Endothelial cell of umbilical vein (primary cell): ENCODE results near the gene RAB40B. TPM values are rescaled to one million over a fixed set of nuclear protein-coding genes. Genes with fewer than 3 reads are reported as not detected.

ENCODE experiments used
- Bru-seq: library from RNA; stranded (reverse); fragments of 400-500 nt; gene quantifications from one replicate; lab custom pipeline; 2021; lab: Mats Ljungman, UMichigan
- BruChase-seq, 2 experiments: library from RNA; stranded (reverse); fragments of 400-500 nt; gene quantifications; one replicate each; lab custom pipeline; 2021; lab: Mats Ljungman, UMichigan
- BruUV-seq: library from RNA; stranded (reverse); fragments of 400-500 nt; replicated peaks from 2 replicates; lab custom pipeline; 2021; lab: Mats Ljungman, UMichigan
- CTCF ChIA-PET: fragments of 300-600, 350-600 bp; sonication (Branson Sonifier 250); formaldehyde crosslinking; loops from one replicate; lab custom pipeline; 2021; ENCODE audit warnings: antibody characterized with exemption, inconsistent platforms; lab: Charles Lee
- POLR2A ChIA-PET: fragments of 300-600, 350-600 bp; sonication (Branson Sonifier 250); formaldehyde crosslinking; loops from one replicate; lab custom pipeline; 2021; ENCODE audit warnings: antibody characterized with exemption, inconsistent platforms; lab: Charles Lee
- DNase-seq: peaks from one replicate; pipeline ENCODE4 v3.0.0-alpha.2; 2011; ENCODE audit warnings: low read depth, low spot score
- FAIRE-seq: peaks from 2 replicates; lab custom pipeline; 2011; peaks lifted over from hg19 to GRCh38; lab: Jason Lieb, UNC
- H2AFZ ChIP-seq: 2 replicates; pipeline ENCODE4 v1.6.0; 2012; ENCODE audit warnings: low read depth, low read length, control low read depth, inconsistent platforms
- H3K27ac ChIP-seq: 2 replicates; pipeline ENCODE4 v1.5.1; 2011; ENCODE audit warnings: low read depth, mild to moderate bottlenecking, control low read depth, low read length, moderate library complexity; ENCODE audit not compliant: insufficient read depth
- H3K27me3 ChIP-seq, 2 experiments: 2 replicates each; pipeline versions ENCODE4 v1.6.0 to v1.6.1; 2011; ENCODE audit warnings: low read length in 2 of 2, mixed read lengths in 1 of 2; ENCODE audit not compliant: control insufficient read depth in 2 of 2, insufficient read depth in 2 of 2
- H3K36me3 ChIP-seq, 2 experiments: 2 replicates in 1 of 2; 3 replicates in 1 of 2; pipeline ENCODE4 v1.5.1; 2011; ENCODE audit warnings: low read length in 2 of 2, mild to moderate bottlenecking in 1 of 2, moderate library complexity in 1 of 2; ENCODE audit not compliant: control insufficient read depth in 2 of 2, insufficient read depth in 2 of 2; ENCODE audit errors: extremely low read depth in 1 of 2
- H3K4me1 ChIP-seq: 3 replicates; pipeline ENCODE4 v1.5.1; 2011; ENCODE audit warnings: mild to moderate bottlenecking, low read length; ENCODE audit not compliant: control insufficient read depth, insufficient read depth; ENCODE audit errors: extremely low read depth
- H3K4me2 ChIP-seq: 2 replicates; pipeline ENCODE4 v1.6.1; 2011; ENCODE audit warnings: low read length, control low read depth, mixed read lengths; ENCODE audit not compliant: insufficient read depth
- H3K4me3 ChIP-seq, 3 experiments: fragments of 200-600 bp in 1 of 3; sonication (generic), shearing (Covaris generic) in 1 of 3; replicated peaks in 1 of 3; 2 replicates each; pipeline ENCODE4 v1.5.1; 2011 to 2016; ENCODE audit warnings: control low read depth in 3 of 3, low read length in 3 of 3, mild to moderate bottlenecking in 2 of 3, inconsistent platforms in 1 of 3, low read depth in 1 of 3, moderate library complexity in 1 of 3; ENCODE audit not compliant: insufficient read depth in 1 of 3
- H3K79me2 ChIP-seq: 2 replicates; pipeline ENCODE4 v1.6.0; 2012; ENCODE audit warnings: low read length, inconsistent platforms; ENCODE audit not compliant: control insufficient read depth, insufficient read depth
- H3K9ac ChIP-seq: replicated peaks from 2 replicates; pipeline ENCODE3; 2011; ENCODE audit warnings: low read length, control low read depth; ENCODE audit not compliant: insufficient read depth; ENCODE audit errors: extremely low read depth
- H3K9me1 ChIP-seq: replicated peaks from 3 replicates; pipeline ENCODE4 v1.6.0; 2011; ENCODE audit warnings: mild to moderate bottlenecking, low read length; ENCODE audit not compliant: control insufficient read depth, insufficient read depth; ENCODE audit errors: extremely low read depth
- H3K9me3 ChIP-seq: replicated peaks from 2 replicates; pipeline ENCODE4 v1.5.1; 2012; ENCODE audit warnings: low read length, inconsistent platforms; ENCODE audit not compliant: control insufficient read depth, insufficient read depth
- H4K20me1 ChIP-seq: replicated peaks from 2 replicates; pipeline ENCODE3; 2011; ENCODE audit warnings: mild to moderate bottlenecking, low read length; ENCODE audit not compliant: control insufficient read depth, insufficient read depth; ENCODE audit errors: extremely low read depth
- CTCF ChIP-seq, 2 donors: IDR thresholded peaks; 1 replicate in 1 of 2; 2 replicates in 1 of 2; pipeline ENCODE4 v1.5.1; 2011; ENCODE audit warnings: low read length in 2 of 2, mild to moderate bottlenecking in 2 of 2, moderate library complexity in 2 of 2, control low read depth in 1 of 2, inconsistent platforms in 1 of 2, low read depth in 1 of 2; ENCODE audit not compliant: insufficient read depth in 1 of 2; ENCODE audit errors: extremely low read depth in 1 of 2
- EZH2 ChIP-seq: IDR thresholded peaks from 2 replicates; pipeline ENCODE4 v1.6.1; 2012; ENCODE audit warnings: borderline replicate concordance, low read depth, mild to moderate bottlenecking, moderate library complexity, low read length, inconsistent platforms; ENCODE audit not compliant: severe bottlenecking
- FOS ChIP-seq: IDR thresholded peaks from 2 replicates; pipeline ENCODE4 v1.6.1; 2011; ENCODE audit warnings: mild to moderate bottlenecking, low read length, moderate library complexity, borderline replicate concordance; ENCODE audit not compliant: insufficient read depth
- GATA2 ChIP-seq: IDR thresholded peaks from 2 replicates; pipeline ENCODE4 v1.7.0; 2011; ENCODE audit warnings: low read depth, mild to moderate bottlenecking, moderate library complexity, mixed read lengths, low read length; ENCODE audit not compliant: insufficient read length, insufficient read depth
- JUN ChIP-seq: IDR thresholded peaks from 2 replicates; pipeline ENCODE4 v1.6.1; 2011; ENCODE audit warnings: borderline replicate concordance, low read depth; ENCODE audit not compliant: insufficient read length, insufficient read depth
- MAX ChIP-seq: IDR thresholded peaks from 2 replicates; pipeline ENCODE4 v1.6.1; 2011; ENCODE audit not compliant: insufficient read depth, insufficient read length
- MYC ChIP-seq: IDR thresholded peaks from one replicate; pipeline ENCODE4 v1.6.1; 2011; ENCODE audit warnings: mild to moderate bottlenecking, low read depth, low read length
- POLR2A ChIP-seq: IDR thresholded peaks from 2 replicates; pipeline ENCODE4 v1.6.1; 2012; ENCODE audit warnings: low read depth, mild to moderate bottlenecking, control low read depth, low read length
- POLR2AphosphoS5 ChIP-seq: IDR thresholded peaks from 2 replicates; pipeline ENCODE4 v1.6.1; 2012; ENCODE audit warnings: low read depth, mild to moderate bottlenecking, control low read depth, low read length, moderate library complexity; ENCODE audit not compliant: insufficient read depth
- dilution Hi-C: fragments of 300-500 bp; cut with MboI; formaldehyde crosslinking; loops from one replicate; pipeline ENCODE4 v1.15.0; 2019; ENCODE audit warnings: low sequenced_read_pairs; ENCODE audit not compliant: extremely low pct_ligation_motif_present
- intact Hi-C: fragments of 100-400 bp; cut with micrococcal nuclease; formaldehyde crosslinking; loops from one replicate; pipeline ENCODE4 v1.10.0; 2022
- long read RNA-seq: library from polyadenylated mRNA; stranded (forward); transcript quantifications from one replicate; pipeline ENCODE4 v2.0.0, GENCODE V29; 2021
- polyA minus RNA-seq, 3 experiments: library from RNA; depleted of rRNA, polyadenylated mRNA; stranded (reverse); fragments of >200 nt; gene quantifications; 1 replicate in 1 of 3; 2 replicates in 2 of 3; pipeline ENCODE4 v1.2.3, GENCODE V29; 2011
- polyA plus RNA-seq, 4 experiments: library from polyadenylated mRNA; depleted of rRNA in 3 of 4; stranded (reverse) in 3 of 4; unstranded in 1 of 4; fragments of >200 nt; gene quantifications; 2 replicates each; pipeline versions ENCODE4 v1.2.1 to v1.2.3, GENCODE V29; 2011 to 2012; ENCODE audit warnings: missing spikeins in 1 of 4
- total RNA-seq: library from RNA; stranded (reverse); gene quantifications from 2 replicates; pipeline ENCODE4 v1.2.3, GENCODE V29; 2021

Gene RAB40B
- total RNA-seq (5.5 TPM in 2 replicates), polyA plus RNA-seq (9.3 and 13.2 TPM in 2 replicates), polyA minus RNA-seq (1.5 and 4.6 TPM in 2 replicates), Bru-seq, nascent RNA (percentile 33 among the genes with signal in this experiment), BruChase-seq, experiment 1, labeled RNA remaining after a 6-hour chase (percentile 34 among the genes with signal in this experiment), BruChase-seq, experiment 2, labeled RNA remaining after a 2-hour chase (percentile 32 among the genes with signal in this experiment)
- 5.8 and 7.2 TPM in 2 replicates for polyA plus RNA-seq (2011; cell fraction: cytosol; rRNA removed)
- 6.0 and 7.0 TPM in 2 replicates for polyA plus RNA-seq (2011; cell fraction: nucleus; rRNA removed)
- 7.4 and 12.2 TPM in 2 replicates for polyA plus RNA-seq (2012)
- polyA minus RNA-seq (2011; cell fraction: cytosol; rRNA and poly(A)+ RNA removed) = 3.1 TPM
- polyA minus RNA-seq (2011; cell fraction: nucleus; rRNA and poly(A)+ RNA removed) = 1.3 and 1.4 TPM in 2 replicates
- long read RNA-seq, transcript RAB40B-206 (6 exons, 3,859 nt) = major isoform, 9 of 10 reads
- long read RNA-seq, partial matches to known transcripts = 0 of 10 reads
- long read RNA-seq, other reads (novel, unspliced or antisense) = 0 of 10 reads

DNA sequence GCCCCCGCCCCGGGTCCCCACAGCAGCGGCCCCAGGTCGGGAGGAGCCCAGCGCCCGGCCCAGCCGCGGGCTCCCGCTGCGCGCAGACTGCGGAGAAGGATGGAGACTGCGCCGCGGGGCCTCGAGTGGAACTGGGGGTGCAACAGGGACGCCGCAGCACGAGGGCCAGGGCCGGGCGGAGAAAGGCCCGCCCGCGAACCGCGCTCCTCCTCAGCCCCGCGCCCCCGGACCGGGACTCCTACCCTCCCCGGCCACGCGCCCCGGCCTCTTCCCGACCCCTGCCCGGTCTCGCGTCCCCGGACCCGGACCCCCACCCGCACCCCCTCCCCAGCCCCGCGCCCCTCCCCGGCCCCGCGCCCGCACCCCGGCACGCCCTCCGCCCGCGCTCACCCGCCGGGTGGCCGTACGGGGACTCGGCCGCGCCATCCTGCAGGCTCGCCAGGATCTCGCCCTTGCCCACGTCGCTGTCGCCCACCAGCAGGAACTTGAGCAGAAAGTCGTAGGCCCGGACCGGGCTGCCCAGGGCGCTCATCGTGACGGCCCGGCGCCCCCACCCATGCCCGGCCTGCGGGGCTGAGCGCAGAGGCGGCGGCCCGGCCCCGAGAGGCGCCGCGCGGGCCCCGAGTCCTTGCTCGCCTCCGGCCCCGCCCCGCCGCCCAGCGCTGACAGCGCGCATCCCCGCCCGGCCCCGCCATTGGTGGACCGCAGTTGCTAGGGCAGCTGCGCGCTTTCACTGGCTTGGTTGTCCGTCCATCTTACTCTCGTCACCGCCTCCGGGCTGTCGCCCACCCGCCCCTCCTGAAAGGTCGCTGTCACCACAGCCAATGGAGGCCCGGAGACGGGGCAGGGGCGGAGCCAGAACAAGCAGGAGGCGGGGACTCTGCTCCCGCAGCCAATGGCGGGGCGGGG, at the start of gene RAB40B:
Gene RAB40B, minus strand, starts transcription at position 634 of the 909 bp plus-strand sequence. Its CDS starts 102 bp downstream, at position 532.
- DNase-seq (peak; percentile 99), FAIRE-seq (peak; percentile 93)
- dilution Hi-C loops = no loop called here
- peaks cover 5% of the 10 kb centered on the region for H3K4me1 ChIP-seq
- peak within 1 kb of the TSS; percentile 45 to 52 (median 47) for H3K4me3 ChIP-seq
- no peaks in the 10 kb centered on the region for H4K20me1 ChIP-seq
- no TSS peak for BruUV-seq
- POLR2A ChIA-PET = interaction anchor here (0.5 kb wide), 1 partner anchor 74 kb away, joined by 3 read pairs; no protein-coding TSS in a partner anchor
- peaks cover 4% of the 10 kb centered on the region for H3K9me3 ChIP-seq
- H2AFZ ChIP-seq = peak within 1 kb of the TSS; percentile 88
- peak within 1 kb of the TSS; percentile 20 for H3K9ac ChIP-seq
- intact Hi-C loops = loop anchor here (2.0 kb wide), 1 partner anchor 18 kb away; the partner anchor contains the start of gene FN3KRP
- H3K36me3 ChIP-seq = no peaks in the 10 kb centered on the region
- no peaks in the 10 kb centered on the region for H3K79me2 ChIP-seq
- peaks cover 3 to 8% of the 10 kb centered on the region in 2 experiments for H3K27me3 ChIP-seq
- no peak within 1 kb of the TSS for H3K27ac ChIP-seq
- H3K9me1 ChIP-seq = no peaks in the 10 kb centered on the region
- CTCF ChIA-PET = interaction anchor here (0.7 to 1.2 kb wide), 3 partner anchors 9 to 84 kb away, joined by 3 read pairs; no protein-coding TSS in a partner anchor
- peak within 1 kb of the TSS; percentile 53 for H3K4me2 ChIP-seq
- no peak for TF ChIP-seq GATA2
- TF ChIP-seq MYC = no peak
- TF ChIP-seq JUN = no peak
- no peak for TF ChIP-seq CTCF (IDR thresholded peaks at IDR 0.05; ENCODE audit: extremely low read depth in 1 of 2, insufficient read depth in 1 of 2, low read depth in 1 of 2, low read length in 2 of 2)
- TF ChIP-seq MAX = no peak
- no peak for TF ChIP-seq FOS
- no peak for TF ChIP-seq POLR2AphosphoS5
- TF ChIP-seq EZH2 = no peak
- TF ChIP-seq POLR2A = no peak
